Skeletal muscle tissue (tissue), 4 donors: Measurements from ENCODE around the gene TGFBR2. TPM values are rescaled to one million over a fixed set of nuclear protein-coding genes. Genes with fewer than 3 reads are reported as not detected.

Experiments used
- H3K27ac ChIP-seq: one replicate; pipeline ENCODE4 v1.7.0; 2013; ENCODE audit warnings: mild to moderate bottlenecking, low read depth, low read length, inconsistent platforms
- H3K27me3 ChIP-seq, 3 donors: one replicate each; pipeline ENCODE4 v1.7.0; 2013; ENCODE audit warnings: low read length in 3 of 3; ENCODE audit not compliant: control insufficient read depth in 3 of 3, insufficient read depth in 3 of 3
- H3K36me3 ChIP-seq, 3 donors: one replicate each; pipeline ENCODE4 v1.7.0; 2013; ENCODE audit warnings: low read length in 3 of 3; ENCODE audit not compliant: control insufficient read depth in 3 of 3, insufficient read depth in 3 of 3
- H3K4me1 ChIP-seq, 3 donors: one replicate each; pipeline ENCODE4 v1.7.0; 2013; ENCODE audit warnings: low read length in 3 of 3, mild to moderate bottlenecking in 3 of 3; ENCODE audit not compliant: control insufficient read depth in 3 of 3, insufficient read depth in 3 of 3
- H3K4me3 ChIP-seq, 3 donors: one replicate each; pipeline ENCODE4 v1.7.0; 2013; ENCODE audit warnings: low read length in 3 of 3
- H3K9ac ChIP-seq, 3 donors: one replicate each; pipeline ENCODE4 v1.7.0; 2013; ENCODE audit warnings: low read length in 3 of 3, mild to moderate bottlenecking in 3 of 3, moderate library complexity in 2 of 3, low read depth in 1 of 3
- H3K9me3 ChIP-seq, 3 donors: one replicate each; pipeline ENCODE4 v1.7.0; 2013; ENCODE audit warnings: low read length in 3 of 3; ENCODE audit not compliant: control insufficient read depth in 3 of 3
- total RNA-seq: library from RNA; depleted of rRNA; stranded (reverse); fragments of >200 nt; gene quantifications from one replicate; pipeline ENCODE4 v1.2.3, GENCODE V29; 2014
- donor health status: Osteomylitis.

The TGFBR2 gene
- total RNA-seq, 1 donor from 2014 or later = 44.9 TPM

DNA sequence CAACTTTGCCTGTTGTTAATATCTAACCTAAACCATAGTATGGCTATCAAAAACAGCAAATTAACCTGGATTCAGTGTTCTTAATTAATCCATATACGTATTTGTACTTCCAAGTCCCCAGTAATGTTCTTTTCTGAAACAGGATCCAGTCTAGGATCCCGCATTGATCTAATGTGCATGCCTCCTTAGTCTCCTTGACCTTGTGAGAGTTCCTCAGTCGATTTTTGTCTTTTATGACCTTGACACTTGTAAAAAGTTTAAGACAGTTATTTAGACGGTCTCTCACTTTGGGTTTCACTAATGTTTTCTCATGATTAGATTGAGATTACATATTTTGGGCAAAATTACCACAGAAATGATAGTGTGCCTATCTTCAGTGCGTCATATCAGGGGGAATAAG lies 69.4 kb downstream of the TGFBR2 start:
- Histone ChIP-seq H3K4me1 (peaks cover 4 to 19% (median 10%) of the 10 kb centered on the region in 3 donors), H3K27ac (no peak overlapping the region), H3K27me3 (no peaks in the 10 kb centered on the region), H3K9me3 (no peaks in the 10 kb centered on the region), H3K4me3 (no peak overlapping the region), H3K36me3 (peaks cover 23 to 64% (median 36%) of the 10 kb centered on the region in 3 donors), H3K9ac (no peak overlapping the region)

DNA sequence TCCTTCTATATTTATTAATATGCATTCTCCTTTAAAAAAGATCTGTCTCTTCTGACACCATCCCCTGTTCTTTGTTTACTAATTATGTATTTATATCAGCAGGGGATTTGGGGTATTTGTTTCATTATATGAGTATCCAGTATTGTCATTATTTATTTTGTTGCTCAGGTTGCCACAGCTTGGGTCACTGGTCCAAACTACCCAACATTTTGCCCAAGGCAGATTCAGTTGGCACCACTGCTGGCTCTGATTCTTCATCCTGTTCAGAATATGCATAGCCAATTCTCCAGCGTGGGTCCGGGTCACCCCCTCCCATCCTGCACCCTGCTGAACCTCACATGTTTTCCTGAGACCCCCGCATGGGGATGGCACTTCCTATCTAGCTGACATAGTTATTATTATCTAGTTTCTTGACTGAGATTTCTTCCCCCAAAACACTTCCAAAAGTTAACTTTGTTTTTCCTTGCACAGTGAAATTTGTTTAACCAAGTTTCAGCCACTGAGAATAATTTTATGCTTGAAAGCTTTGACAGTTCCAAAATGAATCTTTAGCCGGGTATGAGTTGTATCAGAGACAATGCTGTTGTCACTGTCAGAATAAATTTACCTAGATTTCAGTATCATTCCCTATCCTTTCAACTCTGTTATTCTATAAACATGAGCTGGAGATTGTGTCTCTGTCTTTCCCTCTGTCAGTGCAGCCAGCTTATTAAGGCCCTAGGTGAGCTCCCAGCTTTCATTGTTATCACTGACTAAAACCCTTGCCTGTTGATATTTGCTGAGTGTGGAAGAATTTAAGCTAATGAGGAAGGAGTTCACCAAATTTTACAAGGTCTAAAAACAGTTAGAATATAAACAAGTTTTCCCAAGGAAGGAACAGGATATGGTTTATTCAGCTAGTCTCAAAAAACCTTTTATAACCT lies 70.3 kb downstream of the TGFBR2 start:
- Histone ChIP-seq H3K4me3 (no peak overlapping the region), H3K27me3 (no peaks in the 10 kb centered on the region), H3K4me1 (peaks cover 11 to 26% (median 16%) of the 10 kb centered on the region in 3 donors), H3K9me3 (no peaks in the 10 kb centered on the region), H3K36me3 (peaks cover 22 to 57% (median 32%) of the 10 kb centered on the region in 3 donors), H3K9ac (no peak overlapping the region), H3K27ac (no peak overlapping the region)

DNA sequence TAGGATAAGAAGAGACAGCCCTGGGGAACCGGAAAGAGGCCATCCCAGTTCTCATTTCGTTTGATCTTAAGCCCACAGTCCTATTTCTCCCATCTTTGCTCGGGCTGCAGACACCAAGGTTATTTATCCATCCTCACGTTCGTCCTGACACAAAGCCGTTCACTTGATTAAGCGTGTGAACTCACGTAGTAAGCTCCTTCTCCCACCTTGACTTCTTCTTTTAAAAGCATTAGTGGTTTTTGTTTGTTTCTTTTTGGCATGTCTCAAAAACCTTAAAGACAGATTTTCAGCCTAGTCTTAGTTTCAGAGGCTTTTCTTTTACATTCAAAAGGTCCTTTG lies 70.9 kb downstream of the TGFBR2 start:
- H3K36me3 ChIP-seq = peaks cover 16 to 51% (median 25%) of the 10 kb centered on the region in 3 donors
- no peaks in the 10 kb centered on the region for H3K27me3 ChIP-seq
- no peaks in the 10 kb centered on the region for H3K9me3 ChIP-seq
- H3K4me1 ChIP-seq = peaks cover 16 to 25% (median 16%) of the 10 kb centered on the region in 3 donors
- H3K4me3 ChIP-seq = no peak overlapping the region
- no peak overlapping the region for H3K27ac ChIP-seq
- H3K9ac ChIP-seq = no peak overlapping the region

DNA sequence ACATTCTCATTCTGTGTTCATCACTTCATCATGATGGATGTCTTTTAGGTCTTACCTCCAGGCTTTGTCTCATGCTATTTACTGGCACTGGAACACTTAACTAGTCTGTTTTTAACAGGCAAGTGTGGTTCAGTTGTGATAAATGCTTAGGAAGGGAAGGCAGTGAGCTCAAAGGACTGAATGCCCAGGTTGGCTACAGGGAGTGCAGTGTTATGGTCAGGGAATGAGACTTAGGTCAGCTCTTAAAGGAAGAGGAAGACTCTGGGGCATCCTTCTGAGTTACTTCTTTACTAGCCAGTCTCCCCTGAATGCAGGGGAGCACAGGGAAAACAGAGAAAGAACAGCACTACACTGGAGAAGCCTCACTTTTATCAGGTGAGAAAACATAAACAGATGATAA lies 72.6 kb downstream of the TGFBR2 start:
- Histone ChIP-seq H3K27me3 (no peaks in the 10 kb centered on the region), H3K9me3 (no peaks in the 10 kb centered on the region), H3K4me1 (peaks cover 23 to 37% (median 30%) of the 10 kb centered on the region in 3 donors), H3K9ac (no peak overlapping the region), H3K4me3 (no peak overlapping the region), H3K36me3 (peaks cover 10 to 44% (median 19%) of the 10 kb centered on the region in 3 donors), H3K27ac (no peak overlapping the region)

DNA sequence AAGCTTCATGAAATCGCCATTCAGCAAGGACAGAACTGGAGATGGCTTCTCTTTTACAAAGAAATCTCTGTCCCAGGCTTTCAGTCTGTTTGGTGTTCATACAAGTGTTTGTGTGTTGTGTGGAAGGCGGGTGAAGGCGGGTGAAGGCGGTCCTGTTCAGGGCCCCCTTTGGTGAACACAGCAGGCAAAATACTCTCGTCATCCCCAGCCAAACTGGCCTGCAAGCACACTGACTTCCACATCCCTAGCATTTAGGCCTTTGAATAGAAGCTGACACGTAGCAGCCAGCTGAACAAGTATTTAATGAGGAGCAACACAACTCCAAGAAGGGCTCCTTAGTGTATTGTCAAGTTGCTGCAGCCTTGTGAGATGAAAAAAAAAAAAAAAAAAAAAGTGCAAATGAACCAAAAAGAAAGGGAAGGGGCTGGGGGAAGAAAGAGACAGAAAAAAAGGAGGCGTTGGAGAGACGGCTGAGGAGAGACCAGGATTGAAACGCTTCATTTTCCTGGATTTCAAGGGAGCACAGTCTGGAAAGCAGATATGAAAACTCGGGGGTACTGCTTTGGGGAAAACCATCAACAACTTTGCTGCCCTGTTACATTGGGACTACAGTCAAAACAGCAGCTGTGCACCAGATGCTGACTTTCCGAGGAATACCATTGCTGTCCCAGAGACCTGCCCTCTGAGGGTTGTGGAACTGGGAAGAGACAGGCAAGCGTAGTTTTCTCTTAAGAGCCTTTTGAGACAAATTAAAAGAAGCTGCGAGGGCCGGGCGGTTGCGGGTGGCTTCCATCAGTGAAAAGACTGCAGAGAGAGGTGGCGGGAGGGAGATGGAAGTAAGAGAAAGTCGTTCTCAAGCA lies 74.6 kb downstream of the TGFBR2 start:
- Histone ChIP-seq H3K9ac (no peak overlapping the region), H3K36me3 (peaks cover 7 to 29% (median 7%) of the 10 kb centered on the region in 3 donors), H3K4me3 (no peak overlapping the region)

DNA sequence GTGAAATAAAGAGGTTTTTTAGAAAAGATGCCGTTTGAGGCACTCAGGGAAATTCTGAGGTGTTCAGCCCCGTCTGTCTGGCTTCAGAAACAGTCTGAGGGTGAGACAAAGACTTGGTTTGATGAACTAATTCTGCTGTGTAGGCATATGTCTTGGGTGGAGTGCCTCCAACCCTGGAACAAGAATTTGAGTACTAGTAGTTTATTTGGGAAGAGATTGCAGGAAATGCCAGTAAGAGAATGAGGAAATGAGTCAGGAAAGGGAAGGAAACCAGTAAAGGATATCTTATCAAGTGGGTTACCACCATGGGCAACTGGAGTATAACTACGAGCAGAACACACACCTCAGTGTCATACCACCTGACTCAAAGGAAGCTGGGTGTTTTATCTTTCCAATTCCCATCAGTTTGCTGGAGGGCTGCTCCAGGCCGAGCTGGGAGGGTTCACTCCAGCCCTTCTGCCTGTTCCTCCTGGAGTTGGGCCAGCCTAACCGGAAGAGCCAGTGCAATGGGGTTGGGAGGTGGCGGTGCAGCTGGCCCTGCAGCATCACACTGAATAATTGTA lies 75.3 kb downstream of the TGFBR2 start:
- Histone ChIP-seq H3K36me3 (peaks cover 7 to 26% (median 7%) of the 10 kb centered on the region in 3 donors), H3K9ac (no peak overlapping the region), H3K27me3 (no peaks in the 10 kb centered on the region), H3K4me1 (peaks cover 27 to 43% (median 43%) of the 10 kb centered on the region in 3 donors), H3K9me3 (no peaks in the 10 kb centered on the region), H3K27ac (peak overlapping the region; percentile 74), H3K4me3 (no peak overlapping the region)

More for the DNA sequence above, 74.6 kb downstream of the TGFBR2 start:
- Histone ChIP-seq H3K27ac (peak overlapping the region; percentile 74), H3K9me3 (no peaks in the 10 kb centered on the region), H3K27me3 (no peaks in the 10 kb centered on the region), H3K4me1 (peaks cover 27 to 44% (median 43%) of the 10 kb centered on the region in 3 donors)

DNA sequence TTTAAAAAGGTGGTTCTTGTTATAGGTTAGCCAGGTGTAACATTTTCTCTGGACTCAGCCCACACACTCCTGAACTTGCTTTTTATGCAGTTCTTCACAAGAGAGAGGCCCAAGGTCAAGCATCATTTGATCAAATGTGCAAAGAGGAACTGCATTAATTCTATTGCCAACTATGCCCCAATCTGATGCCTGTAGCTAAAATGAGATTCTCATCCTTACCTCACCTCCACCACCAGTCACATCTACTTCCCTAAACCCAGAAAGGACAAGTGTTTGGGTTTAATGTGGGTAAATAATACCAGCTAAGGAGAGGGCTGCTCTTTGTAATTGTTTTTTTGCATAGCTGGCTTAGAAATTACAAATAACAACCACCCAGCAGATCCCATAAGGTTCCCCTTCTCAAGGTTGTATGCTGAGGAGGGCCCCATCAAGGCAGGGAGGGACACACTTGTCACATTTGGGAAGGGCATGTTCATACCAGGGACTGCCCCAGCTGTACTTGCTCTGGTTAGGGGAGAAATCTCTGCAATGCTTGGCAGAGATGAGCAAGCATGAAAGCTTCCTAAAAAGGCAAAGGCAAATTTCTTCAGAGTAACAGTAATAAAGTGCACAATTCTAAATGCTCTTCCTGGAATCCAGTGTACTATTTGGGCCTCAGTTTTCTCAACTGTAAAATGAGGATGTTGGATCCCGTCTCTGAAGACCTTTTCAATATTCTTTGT lies 76.2 kb downstream of the TGFBR2 start:
- H3K9me3 ChIP-seq = no peaks in the 10 kb centered on the region
- H3K27me3 ChIP-seq = no peaks in the 10 kb centered on the region
- no peak overlapping the region for H3K9ac ChIP-seq
- no peak overlapping the region for H3K4me3 ChIP-seq
- H3K27ac ChIP-seq = peak overlapping the region; percentile 51
- H3K36me3 ChIP-seq = peaks cover 7 to 19% (median 7%) of the 10 kb centered on the region in 3 donors
- peaks cover 27 to 43% (median 43%) of the 10 kb centered on the region in 3 donors for H3K4me1 ChIP-seq

DNA sequence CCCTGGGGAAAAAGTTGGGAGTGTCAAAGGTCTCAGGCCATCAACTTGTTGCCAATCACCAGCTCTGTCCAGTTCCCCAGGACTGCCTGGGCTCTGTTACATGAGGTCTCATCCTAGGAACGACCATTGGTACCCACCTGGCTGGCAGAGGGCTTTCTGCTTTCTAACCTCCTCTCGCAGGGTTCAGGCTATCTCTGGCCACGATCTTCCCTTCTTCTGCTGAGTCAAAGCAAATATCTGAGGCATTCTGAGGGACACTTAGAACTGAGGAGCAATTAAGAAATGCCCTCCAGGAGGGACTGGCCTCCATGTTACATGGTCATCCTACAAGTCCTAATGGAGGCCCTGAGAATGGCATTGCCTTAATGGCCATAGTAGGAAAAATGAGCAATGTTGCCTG lies 77.4 kb downstream of the TGFBR2 start:
- H3K4me1 ChIP-seq = peaks cover 31 to 53% (median 49%) of the 10 kb centered on the region in 3 donors
- no peak overlapping the region for H3K4me3 ChIP-seq
- no peaks in the 10 kb centered on the region for H3K9me3 ChIP-seq
- H3K27ac ChIP-seq = peak overlapping the region; percentile 23
- no peak overlapping the region for H3K9ac ChIP-seq
- H3K27me3 ChIP-seq = no peaks in the 10 kb centered on the region
- peaks cover 5 to 17% (median 14%) of the 10 kb centered on the region in 3 donors for H3K36me3 ChIP-seq

DNA sequence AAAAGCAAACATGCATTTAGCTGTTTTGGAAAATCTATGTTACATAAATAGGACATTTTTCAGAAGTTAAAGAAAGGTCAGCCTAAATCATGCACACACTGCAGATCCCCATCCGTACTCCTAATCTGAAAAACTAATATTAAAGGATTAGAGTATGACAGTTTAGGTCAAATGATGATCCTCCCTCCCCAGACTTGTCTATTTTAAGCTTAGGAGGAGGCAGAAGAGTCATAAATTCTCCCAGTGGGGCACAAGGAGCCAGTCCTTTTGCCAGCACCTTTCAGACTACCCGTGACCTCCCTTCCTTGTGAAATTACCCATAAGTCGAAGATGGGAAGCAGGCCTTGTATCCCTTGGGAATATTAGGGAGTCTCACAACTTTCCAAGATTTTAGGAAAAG lies 78.0 kb downstream of the TGFBR2 start:
- Histone ChIP-seq H3K4me1 (peaks cover 34 to 55% (median 55%) of the 10 kb centered on the region in 3 donors), H3K36me3 (peaks cover 3 to 13% (median 9%) of the 10 kb centered on the region in 3 donors), H3K9ac (no peak overlapping the region), H3K9me3 (no peaks in the 10 kb centered on the region), H3K4me3 (no peak overlapping the region), H3K27ac (no peak overlapping the region), H3K27me3 (no peaks in the 10 kb centered on the region)
